MV-4-11 (cell line): ENCODE data around the gene AGRN.
A peak's percentile ranks its signal among the peaks of the same experiment; 100 is the strongest.

Experiments used
- DNase-seq: peaks from one replicate; lab custom pipeline; 2025; lab: John Stamatoyannopoulos, UW

The AGRN gene

GRCh38 chr1:1038694-1039093, 18.8 kb downstream of the AGRN start:
- peak; percentile 92 for DNase-seq

DNA sequence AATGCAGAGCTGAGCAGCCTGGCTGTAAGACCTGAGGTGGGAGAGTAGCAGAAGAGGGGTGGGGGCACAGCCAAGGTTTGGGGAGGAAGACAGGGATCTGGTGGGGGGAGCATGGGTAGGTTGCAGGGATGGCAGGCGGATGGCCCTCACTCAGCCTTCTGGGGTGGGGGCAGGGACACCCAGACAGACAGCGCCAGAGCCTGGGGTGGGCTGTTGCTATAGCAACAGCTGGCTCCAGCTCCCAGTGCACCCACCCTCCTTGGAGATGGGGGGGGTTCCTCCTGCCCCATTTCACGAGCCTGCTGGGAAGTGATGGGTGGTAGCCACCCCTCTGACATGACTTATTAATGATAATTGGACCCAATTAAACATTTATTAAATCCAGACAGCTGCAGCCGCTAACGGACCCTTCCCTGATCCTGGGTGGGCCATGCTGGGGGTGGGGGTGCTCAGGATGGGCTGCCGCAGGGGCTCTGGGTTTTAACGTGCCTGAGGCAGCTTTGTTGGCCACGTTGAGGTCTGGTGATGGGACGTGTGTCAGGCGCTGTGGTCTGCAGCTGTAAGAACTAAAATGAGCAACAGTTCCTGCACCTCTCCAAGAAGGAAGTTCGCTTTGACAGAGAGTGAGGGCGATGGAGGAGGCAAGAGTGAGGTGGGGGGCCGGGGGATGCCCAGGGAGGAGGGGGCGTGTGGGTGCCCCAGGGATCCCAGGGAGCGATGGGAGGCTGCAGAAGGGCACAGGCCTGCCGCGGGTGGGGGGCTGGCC, 19.4 kb downstream of the AGRN start:
- DNase-seq = peak; percentile 81

DNA sequence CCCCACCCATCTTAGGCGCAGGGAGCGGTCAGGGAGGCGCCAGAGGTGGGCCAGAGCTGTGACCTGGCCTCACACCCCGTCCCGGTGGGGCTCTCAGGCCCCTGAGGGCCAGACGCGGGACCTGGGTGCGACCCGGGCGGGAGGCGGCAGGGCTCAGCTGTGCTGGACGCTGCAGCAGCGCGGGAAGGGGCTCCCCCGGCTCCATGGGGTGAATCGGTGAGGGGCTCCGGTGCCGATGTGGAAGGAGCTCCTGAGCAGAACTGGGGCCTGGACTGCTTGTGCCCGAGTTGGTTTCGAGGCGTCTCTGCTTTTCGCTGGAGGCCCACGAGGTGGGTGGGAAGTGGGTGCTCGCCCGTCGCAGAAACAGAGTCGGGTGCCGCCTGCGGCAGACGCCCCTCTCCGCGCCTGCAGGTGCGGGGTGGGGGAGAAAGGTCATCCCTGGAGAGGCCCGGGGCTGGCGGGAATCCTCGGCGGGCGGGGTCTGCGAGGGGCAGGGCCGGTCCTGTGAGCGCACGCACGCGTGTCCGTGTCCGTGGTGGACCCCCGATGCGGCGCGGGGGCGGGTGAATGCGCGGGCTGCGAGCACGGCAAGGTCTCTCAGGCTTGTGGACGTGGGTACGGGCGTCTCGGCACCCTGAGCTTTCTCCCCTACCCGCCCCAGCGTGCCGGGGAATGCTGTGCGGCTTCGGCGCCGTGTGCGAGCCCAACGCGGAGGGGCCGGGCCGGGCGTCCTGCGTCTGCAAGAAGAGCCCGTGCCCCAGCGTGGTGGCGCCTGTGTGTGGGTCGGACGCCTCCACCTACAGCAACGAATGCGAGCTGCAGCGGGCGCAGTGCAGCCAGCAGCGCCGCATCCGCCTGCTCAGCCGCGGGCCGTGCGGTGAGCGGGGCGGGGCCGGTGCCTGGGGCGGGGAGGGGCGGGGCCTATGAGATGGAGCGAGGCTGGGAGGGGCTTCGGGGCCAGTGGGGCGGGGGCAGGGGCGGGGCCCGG, 20.4 kb downstream of the AGRN start:
- peak; percentile 82 for DNase-seq

GRCh38 chr1:1041092-1041523, 21.2 kb downstream of the AGRN start:
- DNase-seq = no peak

DNA sequence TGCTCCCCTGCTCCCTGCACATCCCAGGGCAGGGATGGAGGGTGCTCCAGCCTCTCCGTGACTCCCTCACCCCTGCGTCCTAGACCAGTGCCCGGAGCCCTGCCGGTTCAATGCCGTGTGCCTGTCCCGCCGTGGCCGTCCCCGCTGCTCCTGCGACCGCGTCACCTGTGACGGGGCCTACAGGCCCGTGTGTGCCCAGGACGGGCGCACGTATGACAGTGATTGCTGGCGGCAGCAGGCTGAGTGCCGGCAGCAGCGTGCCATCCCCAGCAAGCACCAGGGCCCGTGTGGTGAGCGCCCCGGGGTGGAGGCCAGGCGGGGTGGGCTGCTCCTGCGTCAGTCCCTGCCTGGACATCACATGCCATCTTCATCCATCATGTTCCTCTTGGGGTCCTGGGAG, 22.0 kb downstream of the AGRN start:
- DNase-seq = no peak

- DNase-seq = no peak
Measured at GRCh38 chr1:1042835-1043234, 22.9 kb downstream of the AGRN start.

- no peak for DNase-seq
Measured at GRCh38 chr1:1043411-1043810, 23.5 kb downstream of the AGRN start.

GRCh38 chr1:1043921-1044320, 24.0 kb downstream of the AGRN start:
- no peak for DNase-seq

- DNase-seq = no peak
Measured at GRCh38 chr1:1044455-1045078, 24.6 kb downstream of the AGRN start.

DNA sequence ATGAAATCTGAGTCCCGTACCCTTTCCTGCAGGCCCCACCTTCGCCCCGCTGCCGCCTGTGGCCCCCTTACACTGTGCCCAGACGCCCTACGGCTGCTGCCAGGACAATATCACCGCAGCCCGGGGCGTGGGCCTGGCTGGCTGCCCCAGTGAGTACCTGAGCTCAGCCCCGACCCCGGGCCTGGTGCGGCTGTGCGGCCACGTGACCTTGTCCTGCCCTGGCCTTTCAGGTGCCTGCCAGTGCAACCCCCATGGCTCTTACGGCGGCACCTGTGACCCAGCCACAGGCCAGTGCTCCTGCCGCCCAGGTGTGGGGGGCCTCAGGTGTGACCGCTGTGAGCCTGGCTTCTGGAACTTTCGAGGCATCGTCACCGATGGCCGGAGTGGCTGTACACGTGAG, 25.2 kb downstream of the AGRN start:
- no peak for DNase-seq

DNA sequence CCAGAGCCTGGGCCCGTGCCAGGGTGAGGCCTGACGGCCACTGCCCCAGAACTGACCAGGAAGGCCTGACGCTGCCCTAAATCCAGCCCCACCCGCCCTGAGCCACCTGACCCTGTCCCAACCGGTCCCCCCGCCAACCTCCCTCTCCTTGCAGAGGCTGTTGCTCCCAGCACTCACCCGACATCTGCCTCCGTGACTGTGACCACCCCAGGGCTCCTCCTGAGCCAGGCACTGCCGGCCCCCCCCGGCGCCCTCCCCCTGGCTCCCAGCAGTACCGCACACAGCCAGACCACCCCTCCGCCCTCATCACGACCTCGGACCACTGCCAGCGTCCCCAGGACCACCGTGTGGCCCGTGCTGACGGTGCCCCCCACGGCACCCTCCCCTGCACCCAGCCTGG, 26.3 kb downstream of the AGRN start:
- DNase-seq = no peak

DNA sequence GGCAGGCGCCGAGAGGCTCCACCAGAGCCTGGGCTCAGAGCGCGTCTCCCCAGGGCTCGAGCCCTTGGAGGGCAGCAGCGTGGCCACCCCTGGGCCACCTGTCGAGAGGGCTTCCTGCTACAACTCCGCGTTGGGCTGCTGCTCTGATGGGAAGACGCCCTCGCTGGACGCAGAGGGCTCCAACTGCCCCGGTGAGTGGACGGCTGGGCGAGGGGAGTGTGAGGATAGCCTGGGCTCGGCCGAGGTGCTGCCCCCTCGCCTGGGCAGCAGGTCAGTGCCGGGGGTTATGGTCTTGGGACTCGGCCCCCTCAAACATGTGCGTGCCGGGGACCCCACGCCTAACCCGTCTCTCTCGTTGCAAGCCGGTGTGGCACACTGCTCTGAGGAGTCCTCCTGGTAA, 26.8 kb downstream of the AGRN start:
- DNase-seq = no peak

DNA sequence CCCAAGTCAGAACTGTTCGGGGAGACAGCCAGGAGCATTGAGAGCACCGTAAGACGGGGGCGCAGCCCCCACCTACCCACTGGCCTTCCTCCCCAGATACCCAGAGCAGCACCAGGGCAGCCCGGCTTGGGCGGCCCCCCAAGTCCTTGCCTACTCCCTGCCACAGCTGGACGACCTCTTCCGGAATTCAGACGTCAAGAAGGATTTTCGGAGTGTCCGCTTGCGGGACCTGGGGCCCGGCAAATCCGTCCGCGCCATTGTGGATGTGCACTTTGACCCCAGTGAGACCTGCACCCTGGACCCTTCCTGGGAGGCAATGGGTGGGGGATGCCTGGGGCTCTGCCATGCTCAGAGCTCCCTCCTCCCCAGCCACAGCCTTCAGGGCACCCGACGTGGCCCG, 27.5 kb downstream of the AGRN start:
- DNase-seq = no peak

- no peak for DNase-seq
Measured at GRCh38 chr1:1047963-1048362, 28.0 kb downstream of the AGRN start.

DNA sequence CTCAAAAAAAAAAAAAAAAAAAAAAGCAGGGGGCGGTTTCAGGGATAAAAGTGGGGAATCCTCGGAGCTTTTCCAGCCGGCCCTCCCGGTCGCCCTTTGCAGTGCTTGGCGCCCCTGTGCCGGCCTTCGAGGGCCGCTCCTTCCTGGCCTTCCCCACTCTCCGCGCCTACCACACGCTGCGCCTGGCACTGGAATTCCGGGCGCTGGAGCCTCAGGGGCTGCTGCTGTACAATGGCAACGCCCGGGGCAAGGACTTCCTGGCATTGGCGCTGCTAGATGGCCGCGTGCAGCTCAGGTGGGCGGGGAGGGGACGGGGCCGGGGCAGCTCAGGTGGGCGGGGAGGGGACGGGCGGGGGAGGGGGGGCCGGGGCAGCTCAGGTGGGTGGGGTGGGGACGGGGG, 28.8 kb downstream of the AGRN start:
- DNase-seq = no peak

GRCh38 chr1:1049318-1050165, 29.6 kb downstream of the AGRN start:
- no peak for DNase-seq

DNA sequence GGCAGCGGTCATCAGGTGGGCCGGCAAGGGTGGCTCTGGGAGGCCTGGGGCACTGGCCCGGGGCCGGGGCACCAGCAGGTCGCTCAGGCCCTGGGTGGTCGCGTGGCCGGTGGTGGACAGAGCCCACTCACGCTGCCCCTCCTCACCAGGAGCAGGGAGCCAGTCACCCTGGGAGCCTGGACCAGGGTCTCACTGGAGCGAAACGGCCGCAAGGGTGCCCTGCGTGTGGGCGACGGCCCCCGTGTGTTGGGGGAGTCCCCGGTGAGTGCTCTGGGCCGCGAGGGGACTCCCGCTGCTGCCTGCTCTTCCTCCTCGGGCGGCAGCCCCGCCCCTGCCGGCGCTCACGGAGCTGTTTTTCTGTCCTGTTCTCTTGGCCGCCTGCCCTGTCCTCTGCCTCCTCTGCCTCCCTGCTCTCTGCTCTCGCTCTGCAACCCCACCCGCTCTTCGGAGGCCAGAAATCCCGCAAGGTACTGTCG, 30.7 kb downstream of the AGRN start:
- no peak for DNase-seq

- no peak for DNase-seq
Measured at GRCh38 chr1:1051127-1051810, 31.3 kb downstream of the AGRN start.

- no peak for DNase-seq
Measured at GRCh38 chr1:1052003-1052840, 32.3 kb downstream of the AGRN start.

- DNase-seq = no peak
Measured at GRCh38 chr1:1053022-1053421, 33.1 kb downstream of the AGRN start.
